ENCODE data around the gene HOXA1.

The HOXA1 gene

DNA sequence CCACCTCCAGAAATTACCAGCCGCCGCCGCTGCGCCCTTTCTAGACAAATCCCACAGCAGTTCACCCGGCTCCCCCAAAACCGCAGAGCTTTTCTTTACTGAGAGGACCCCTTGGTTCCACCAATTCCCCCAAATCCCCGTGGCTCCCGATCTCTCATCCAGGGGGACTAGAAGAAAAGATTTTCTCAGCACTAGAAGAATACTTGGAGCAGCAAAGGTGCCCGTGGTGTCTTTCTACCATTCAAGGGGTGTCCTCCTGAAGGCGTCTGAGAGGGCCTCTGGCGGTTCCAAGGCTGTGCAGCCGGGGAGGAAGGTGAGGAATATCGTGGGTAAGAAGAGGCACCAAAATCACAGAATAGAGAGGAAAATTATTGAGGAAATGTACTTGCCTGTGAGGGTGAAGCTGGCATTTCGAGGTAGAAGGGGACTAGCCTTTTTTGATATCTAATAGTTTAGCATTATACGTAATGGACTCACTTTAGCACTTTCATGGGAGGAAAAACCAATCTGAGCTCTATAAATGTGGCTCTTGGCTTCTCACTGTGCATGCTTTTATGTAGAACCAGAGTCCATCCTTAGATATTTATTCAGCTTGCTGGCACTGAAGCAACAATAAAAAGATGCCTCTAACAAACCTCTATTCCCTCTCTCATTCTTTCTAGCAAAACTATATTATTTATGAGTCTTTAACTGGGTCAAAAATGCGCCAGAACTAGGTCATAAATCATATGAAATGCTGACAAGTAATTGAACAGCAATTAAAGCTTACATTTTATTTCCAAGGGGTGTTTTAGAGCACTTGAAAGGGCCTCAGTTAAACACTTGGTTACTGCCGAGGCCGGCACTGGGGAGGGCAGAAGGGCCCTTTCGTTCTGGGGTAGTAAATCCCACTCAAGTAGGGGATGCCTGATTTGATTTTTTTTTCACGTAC, 20.5 kb upstream of the HOXA1 start:
- DNase-seq, result no peak

DNA sequence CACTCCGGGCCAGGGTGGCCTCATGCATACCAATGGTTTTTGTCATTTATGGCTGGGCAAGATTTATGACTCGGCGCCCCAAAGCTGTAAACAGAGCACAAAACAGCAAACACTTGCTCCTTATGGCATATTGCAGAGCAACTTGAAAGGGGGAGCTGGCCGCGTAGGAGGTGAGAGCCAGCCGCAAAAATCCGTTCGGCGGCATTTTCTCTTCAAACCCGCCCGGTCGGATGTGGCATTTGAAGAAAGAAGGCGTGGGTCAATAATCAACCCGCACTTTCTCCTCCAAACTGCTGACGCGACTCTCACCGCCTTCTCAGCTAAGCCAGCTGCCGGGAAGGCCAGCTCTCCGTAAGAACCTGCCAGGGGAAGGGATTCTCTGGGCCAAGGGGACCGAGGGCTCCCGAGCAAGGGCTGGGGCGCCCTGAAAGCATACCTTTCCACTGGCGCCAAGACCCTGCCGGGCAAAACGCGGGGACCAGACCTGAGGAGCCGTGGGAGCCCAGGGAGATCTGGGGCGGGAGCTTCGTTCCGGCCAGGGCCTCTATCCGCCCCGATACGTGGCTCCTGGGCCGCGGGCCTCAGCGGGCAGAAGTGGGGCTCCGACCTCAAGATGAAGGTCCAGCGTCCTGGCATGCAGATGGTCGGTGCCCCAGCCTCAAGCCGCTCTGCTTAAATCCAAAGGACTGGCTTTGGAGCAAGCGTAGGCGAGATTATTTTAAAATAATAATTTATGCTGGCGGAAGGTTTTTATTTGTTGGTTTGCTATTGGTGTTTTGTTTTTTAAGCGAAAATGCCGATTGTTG, 19.6 kb upstream of the HOXA1 start:
- no peak for DNase-seq

DNA sequence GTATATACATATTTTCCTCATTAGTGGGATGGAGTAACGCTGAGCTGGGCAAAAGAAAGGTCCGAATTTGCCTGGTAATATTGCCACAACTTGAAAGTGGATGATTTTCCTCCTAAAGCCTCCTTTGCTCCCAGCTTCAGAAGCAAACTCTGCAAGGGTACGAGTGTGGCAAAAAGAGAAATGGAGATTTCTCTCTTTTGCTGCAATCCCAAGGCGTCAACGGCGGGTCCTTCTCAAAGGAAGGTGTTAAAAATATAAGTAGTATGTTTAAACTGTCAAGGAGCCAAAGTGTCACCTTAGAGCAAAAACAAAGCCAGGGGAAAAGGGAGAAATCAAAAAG, 19.1 kb upstream of the HOXA1 start:
- no peak for DNase-seq

GRCh38 chr7:27113991-27114769, 18.4 kb upstream of the HOXA1 start:
- DNase-seq, result no peak

- no peak for DNase-seq
These were observed 17.5 kb upstream of the HOXA1 start for GRCh38 chr7:27112955-27113949.

DNA sequence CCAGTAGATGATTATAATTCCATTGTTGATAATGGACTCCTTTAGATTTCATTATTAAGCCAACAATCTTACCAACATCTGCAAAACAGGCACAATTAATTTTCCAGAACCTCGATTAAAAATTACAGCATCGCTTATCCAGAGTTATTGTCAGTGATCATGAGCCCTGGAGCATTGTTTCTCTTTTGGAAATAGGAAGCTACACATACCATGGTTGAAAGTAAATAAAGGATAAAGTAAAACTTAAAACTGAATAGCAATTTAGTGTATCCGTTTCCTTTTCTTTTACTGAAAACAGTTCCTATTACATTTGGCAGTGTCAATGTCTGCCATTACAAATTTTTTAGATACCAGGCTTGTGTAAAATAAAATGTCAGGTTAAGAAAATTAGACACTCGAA, 16.6 kb upstream of the HOXA1 start:
- DNase-seq, result no peak

DNA sequence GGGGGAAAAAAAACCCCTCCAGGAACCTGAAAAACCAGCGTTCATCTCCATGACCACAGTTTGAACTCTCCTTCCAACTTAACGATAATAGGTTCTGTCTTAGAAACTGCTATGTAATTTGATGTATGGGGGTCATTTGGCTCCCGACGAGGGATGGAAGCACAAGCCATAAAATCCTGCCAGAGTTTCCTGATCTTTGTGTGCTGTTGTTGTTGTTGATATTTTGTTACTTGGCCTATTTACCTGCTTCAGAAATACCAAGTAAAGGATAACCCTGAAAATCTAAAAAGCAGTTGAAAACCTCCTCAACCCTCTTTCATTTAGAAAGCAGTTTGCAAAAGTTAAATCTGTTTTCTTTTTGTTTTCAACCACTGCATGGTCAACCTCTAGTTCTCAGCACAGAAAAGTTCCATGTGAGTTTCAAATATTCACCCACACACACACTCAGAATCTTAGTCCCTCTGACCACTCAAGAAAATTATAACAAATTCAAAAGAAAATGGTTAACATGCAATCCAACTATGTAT, 16.0 kb upstream of the HOXA1 start:
- no peak for DNase-seq

- no peak for DNase-seq
These were observed 15.4 kb upstream of the HOXA1 start for GRCh38 chr7:27111042-27111750.

- no peak for DNase-seq
These were observed 14.6 kb upstream of the HOXA1 start for GRCh38 chr7:27110186-27111031.

DNA sequence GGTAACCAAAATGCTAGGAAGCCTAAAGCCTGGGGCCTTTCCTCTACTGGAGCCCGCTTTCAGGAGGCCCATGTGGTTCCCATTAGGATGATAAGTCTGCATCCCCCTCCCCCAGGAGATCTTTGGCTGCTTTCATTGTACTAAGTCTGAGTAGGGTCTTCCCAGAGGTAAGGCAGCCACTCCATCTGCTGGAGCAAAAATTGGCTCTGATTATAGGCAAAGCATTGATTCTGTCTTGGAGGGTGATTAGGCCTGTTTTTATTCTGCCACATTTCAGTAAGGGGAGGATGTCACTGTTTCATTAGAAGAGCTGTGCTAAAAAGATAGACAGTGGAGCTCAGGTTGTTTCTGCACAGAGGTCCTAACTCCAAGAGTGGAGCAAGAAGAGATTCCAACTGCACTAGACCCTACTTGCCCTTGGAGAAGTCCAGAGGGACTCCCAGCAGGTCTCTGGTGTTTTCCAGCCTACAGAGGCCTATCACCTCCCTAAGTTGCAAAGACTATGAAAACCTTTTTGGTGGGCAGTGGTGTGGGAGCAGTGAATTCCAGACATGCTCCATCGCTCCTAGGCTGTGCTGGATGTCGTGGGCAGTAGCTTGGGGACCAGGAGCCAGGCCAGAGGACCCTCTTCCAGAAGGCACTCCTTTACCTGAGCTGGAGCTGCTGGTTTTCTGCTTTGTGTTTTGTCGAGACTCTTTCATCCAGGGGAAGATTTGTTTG, 13.8 kb upstream of the HOXA1 start:
- DNase-seq, result no peak

GRCh38 chr7:27108390-27109127, 12.8 kb upstream of the HOXA1 start:
- DNase-seq, result no peak

- DNase-seq, result no peak
These were observed 11.9 kb upstream of the HOXA1 start for GRCh38 chr7:27107391-27108381.

DNA sequence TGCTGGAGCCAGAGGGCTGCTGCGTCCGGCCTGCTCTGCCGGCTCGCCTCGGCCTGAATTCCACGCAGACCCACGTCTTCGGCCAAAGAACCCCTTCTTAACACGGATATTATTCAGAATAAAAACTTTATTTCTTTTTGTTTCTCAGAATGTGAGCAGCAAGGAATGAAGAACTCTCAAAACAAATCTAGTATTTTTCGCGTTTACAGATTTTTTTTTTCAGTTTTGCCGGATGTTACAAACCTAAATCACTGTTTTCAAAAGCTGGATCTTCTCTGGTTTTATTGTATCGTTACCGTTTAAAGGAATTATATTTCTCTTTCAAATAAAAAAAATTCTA, 11.1 kb upstream of the HOXA1 start:
- no peak for DNase-seq

DNA sequence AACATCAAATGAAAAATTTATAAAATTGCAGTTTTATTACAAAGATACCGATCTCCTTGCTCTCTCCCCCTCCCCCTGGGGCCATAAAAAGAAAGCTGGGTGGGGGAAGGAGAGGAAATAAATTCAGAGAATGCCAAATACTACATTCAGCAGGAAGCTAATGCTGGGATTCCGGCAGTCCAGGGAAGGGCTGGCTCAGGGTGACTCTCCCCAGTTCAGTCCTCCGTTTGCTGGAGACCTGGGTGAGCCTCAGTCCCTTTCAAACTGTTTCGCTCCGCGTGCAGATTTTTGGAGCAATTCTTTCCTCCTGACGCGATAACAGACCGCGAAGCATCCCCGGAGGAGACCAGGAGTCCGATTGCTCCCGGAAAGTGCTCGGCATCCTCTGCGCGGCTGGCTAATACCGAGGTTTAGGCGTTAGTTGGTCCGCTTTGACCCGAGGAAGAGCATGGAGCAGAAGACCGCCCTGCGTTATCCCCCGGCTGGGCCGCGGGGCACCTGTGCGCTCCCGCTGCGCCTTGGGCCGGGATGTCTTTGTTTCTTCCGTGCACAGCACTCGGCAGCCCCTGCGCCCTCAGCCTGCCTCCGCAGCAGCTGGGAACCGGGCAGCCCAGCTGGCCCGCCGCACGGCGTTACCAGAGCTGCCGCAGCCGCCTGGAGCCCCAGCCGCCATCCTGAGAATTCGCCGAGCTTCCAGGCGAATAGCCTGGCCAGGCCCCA, 10.5 kb upstream of the HOXA1 start:
- DNase-seq, result no peak

- DNase-seq, result no peak
These were observed 9.7 kb upstream of the HOXA1 start for GRCh38 chr7:27105301-27106031.

Data from hematopoietic multipotent progenitor cell treated with erythropoietin and hydrocortisone succinate and interleukin-3 and kit ligand, for 6 days (in vitro differentiated cells).